HepG2 (cell line): ENCODE data around the gene SLC1A2.

Experiments
- ATF6 ChIP-seq: sonication (generic); formaldehyde crosslinking; conservative IDR thresholded peaks from 2 replicates; pipeline ENCODE4 v1.4.0; 2020; ENCODE audit warnings: missing genetic modification reagents
- POLR2A ChIP-seq, 2 experiments: IDR thresholded peaks; 2 replicates each; pipeline ENCODE4 v1.6.1; 2011; ENCODE audit warnings: low read depth in 2 of 2, low read length in 2 of 2, mild to moderate bottlenecking in 1 of 2, moderate library complexity in 1 of 2; ENCODE audit not compliant: insufficient read depth in 1 of 2
- POLR2AphosphoS5 ChIP-seq: IDR thresholded peaks from 2 replicates; pipeline ENCODE4 v1.6.1; 2012; ENCODE audit warnings: low read depth, low read length
- SMC3 ChIP-seq: IDR thresholded peaks from 2 replicates; pipeline ENCODE4 v1.6.1; 2011; ENCODE audit warnings: low read length, improper control_type of control experiment
- STAT5B ChIP-seq: sonication (generic); formaldehyde crosslinking; IDR thresholded peaks from 2 replicates; pipeline ENCODE4 v1.4.0; 2020; ENCODE audit warnings: missing genetic modification reagents
- TF ChIP-seq, protein P1 (sequence below): sonication (generic); formaldehyde crosslinking; IDR thresholded peaks from 2 replicates; pipeline ENCODE4 v1.4.0; 2020; ENCODE audit warnings: mild to moderate bottlenecking, missing genetic modification reagents, borderline replicate concordance
- TF ChIP-seq, protein P2 (sequence below): sonication (generic); formaldehyde crosslinking; IDR thresholded peaks from 2 replicates; pipeline ENCODE4 v1.5.0; 2020; ENCODE audit warnings: missing genetic modification reagents

DNA sequence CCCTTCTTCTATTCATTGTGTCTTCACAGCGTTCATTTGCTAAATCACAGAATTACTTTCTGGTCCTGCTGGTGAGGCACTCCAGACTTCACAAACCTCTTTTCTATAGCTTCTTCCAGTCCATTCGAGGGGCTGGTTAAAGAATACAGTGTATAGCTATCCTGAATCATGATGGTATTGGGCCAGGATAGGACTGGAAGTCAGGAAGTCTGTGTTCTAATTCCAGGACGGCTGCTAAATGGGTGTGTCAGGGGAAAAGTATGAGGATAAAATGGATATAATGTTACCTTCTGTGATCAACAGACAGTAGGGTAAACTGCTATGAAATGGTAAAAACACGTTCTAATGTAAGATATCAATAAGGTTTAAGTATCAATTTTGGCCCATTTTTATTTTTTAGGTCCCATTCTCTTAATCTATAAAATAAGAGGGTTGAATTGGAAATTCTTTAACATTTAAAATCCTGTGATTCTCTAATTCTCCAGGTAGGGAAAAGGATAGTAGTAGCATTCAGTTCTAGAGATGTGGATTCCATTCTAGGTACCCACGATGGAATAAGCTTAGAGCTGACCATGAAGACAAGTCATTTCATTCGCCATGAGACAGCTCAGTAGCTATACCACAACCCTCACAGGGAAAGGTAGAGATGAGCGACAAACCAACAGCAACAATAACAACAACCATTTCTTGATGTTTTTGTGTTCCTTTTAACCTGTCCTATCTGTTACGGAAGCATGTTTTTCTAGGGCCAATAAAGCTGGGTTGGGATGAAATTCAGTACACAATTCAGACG lies 96.1 kb downstream of the SLC1A2 start:
- TF ChIP-seq, protein P1, sequence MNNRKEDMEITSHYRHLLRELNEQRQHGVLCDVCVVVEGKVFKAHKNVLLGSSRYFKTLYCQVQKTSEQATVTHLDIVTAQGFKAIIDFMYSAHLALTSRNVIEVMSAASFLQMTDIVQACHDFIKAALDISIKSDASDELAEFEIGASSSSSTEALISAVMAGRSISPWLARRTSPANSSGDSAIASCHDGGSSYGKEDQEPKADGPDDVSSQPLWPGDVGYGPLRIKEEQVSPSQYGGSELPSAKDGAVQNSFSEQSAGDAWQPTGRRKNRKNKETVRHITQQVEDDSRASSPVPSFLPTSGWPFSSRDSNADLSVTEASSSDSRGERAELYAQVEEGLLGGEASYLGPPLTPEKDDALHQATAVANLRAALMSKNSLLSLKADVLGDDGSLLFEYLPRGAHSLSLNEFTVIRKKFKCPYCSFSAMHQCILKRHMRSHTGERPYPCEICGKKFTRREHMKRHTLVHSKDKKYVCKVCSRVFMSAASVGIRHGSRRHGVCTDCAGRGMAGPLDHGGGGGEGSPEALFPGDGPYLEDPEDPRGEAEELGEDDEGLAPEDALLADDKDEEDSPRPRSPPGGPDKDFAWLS (CRISPR knock-in tag): no peak
- no peak for TF ChIP-seq POLR2A (IDR thresholded peaks at IDR 0.05; ENCODE audit: insufficient read depth in 1 of 2, low read depth in 2 of 2, low read length in 2 of 2)
- no peak for TF ChIP-seq POLR2AphosphoS5
- TF ChIP-seq, protein P2, sequence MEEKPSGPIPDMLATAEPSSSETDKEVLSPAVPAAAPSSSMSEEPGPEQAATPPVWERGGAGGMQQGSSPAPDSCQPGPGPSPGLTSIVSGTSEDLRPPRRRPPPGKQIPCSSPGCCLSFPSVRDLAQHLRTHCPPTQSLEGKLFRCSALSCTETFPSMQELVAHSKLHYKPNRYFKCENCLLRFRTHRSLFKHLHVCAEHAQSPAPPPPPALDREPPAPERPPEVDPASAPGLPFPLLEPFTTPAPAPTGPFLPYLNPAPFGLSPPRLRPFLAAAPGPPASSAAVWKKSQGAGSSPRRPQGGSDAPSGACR: no peak
- TF ChIP-seq STAT5B: no peak
- no peak for TF ChIP-seq SMC3
- no peak for TF ChIP-seq ATF6 (CRISPR knock-in tag)
